PC-3 (cell line): Measurements from ENCODE around the gene CENPT.

ENCODE experiments used
- CTCF ChIP-seq: fragments of 300-600 bp; sonication (generic); conservative IDR thresholded peaks from 2 replicates; pipeline ENCODE4 v1.5.1; 2017; ENCODE audit warnings: antibody characterized with exemption, low read depth, mild to moderate bottlenecking, low read length
- EZH2 ChIP-seq: fragments of 300-600 bp; sonication (generic); IDR thresholded peaks from one replicate; pipeline ENCODE4 v1.6.1; 2017; ENCODE audit warnings: antibody characterized with exemption, mild to moderate bottlenecking, low read length; ENCODE audit not compliant: unreplicated experiment

DNA sequence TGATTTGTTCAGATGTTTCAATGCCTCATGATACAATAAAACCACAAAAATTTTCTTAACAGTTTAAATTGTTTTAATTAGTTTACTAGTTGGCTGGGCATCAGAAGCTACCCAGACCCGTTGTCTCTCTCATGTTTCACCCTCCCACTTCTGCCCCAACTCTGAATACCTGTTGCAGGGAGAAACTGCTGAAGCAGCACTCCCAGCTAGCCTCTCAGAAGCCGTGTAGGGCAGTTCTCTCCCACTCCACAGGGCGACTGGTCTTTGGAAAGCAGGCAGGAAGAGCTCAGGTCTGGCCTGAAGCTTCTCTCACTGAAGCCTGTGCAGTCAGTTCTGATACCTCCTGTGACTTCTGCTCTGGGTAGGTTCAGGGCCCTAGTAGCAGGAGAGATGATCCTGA lies 23.8 kb upstream of the CENPT start:
- no peak for TF ChIP-seq EZH2
- TF ChIP-seq CTCF, result no peak
